Type B pancreatic cell (in vitro differentiated cells): ENCODE data around the gene CCNA2. TPM values are rescaled to one million over a fixed set of nuclear protein-coding genes. Genes with fewer than 3 reads are reported as not detected.

Experiments used
- DNase-seq: peaks from one replicate; pipeline ENCODE4 v3.0.0; 2021; ENCODE audit warnings: mixed read lengths; ENCODE audit not compliant: unreplicated experiment; ENCODE audit errors: extremely low spot score
- H3K27ac Mint-ChIP-seq: 2 replicates; pipeline ENCODE4 v1.8.0; 2021; ENCODE audit warnings: mild to moderate bottlenecking, mixed read lengths
- H3K27me3 Mint-ChIP-seq: 2 replicates; pipeline ENCODE4 v1.8.0; 2021; ENCODE audit warnings: mixed read lengths
- H3K36me3 Mint-ChIP-seq: 2 replicates; pipeline ENCODE4 v1.8.0; 2021; ENCODE audit warnings: mixed read lengths
- H3K4me1 Mint-ChIP-seq: one replicate; pipeline ENCODE4 v1.8.0; 2021; ENCODE audit warnings: mixed read lengths; ENCODE audit not compliant: unreplicated experiment
- H3K4me3 Mint-ChIP-seq: 2 replicates; pipeline ENCODE4 v1.8.0; 2021; ENCODE audit warnings: mild to moderate bottlenecking, mixed read lengths
- H3K9me3 Mint-ChIP-seq: 2 replicates; pipeline ENCODE4 v1.8.0; 2021; ENCODE audit warnings: mixed read lengths
- CTCF ChIP-seq: fragments of 200-600 bp; sonication (generic); conservative IDR thresholded peaks from 2 replicates; pipeline ENCODE4 v1.5.0; 2021; ENCODE audit warnings: antibody characterized with exemption, mild to moderate bottlenecking
- total RNA-seq: library from RNA; stranded (reverse); gene quantifications from 2 replicates; pipeline ENCODE4 v1.2.1, GENCODE V29; 2021; ENCODE audit warnings: low replicate concordance

Gene CCNA2
- total RNA-seq, 1 donor from 2014 or later, result 48.1 TPM

- no peak overlapping the region for H3K4me3 Mint-ChIP-seq
- no peak for DNase-seq
- peaks cover 8% of the 10 kb centered on the region for H3K4me1 Mint-ChIP-seq
- TF ChIP-seq CTCF, result no peak
- peaks cover 10% of the 10 kb centered on the region for H3K36me3 Mint-ChIP-seq
- no peaks in the 10 kb centered on the region for H3K9me3 Mint-ChIP-seq
- no peak overlapping the region for H3K27ac Mint-ChIP-seq
- no peaks in the 10 kb centered on the region for H3K27me3 Mint-ChIP-seq
These were observed 5.5 kb downstream of the CCNA2 start for GRCh38 chr4:121818215-121818614.

- H3K4me3 Mint-ChIP-seq, result no peak overlapping the region
- H3K36me3 Mint-ChIP-seq, result peaks cover 10% of the 10 kb centered on the region
- no peaks in the 10 kb centered on the region for H3K27me3 Mint-ChIP-seq
- no peak for TF ChIP-seq CTCF
- peaks cover 5% of the 10 kb centered on the region for H3K4me1 Mint-ChIP-seq
- H3K9me3 Mint-ChIP-seq, result no peaks in the 10 kb centered on the region
- no peak for DNase-seq
- no peak overlapping the region for H3K27ac Mint-ChIP-seq
These were observed 6.0 kb downstream of the CCNA2 start for GRCh38 chr4:121817701-121818100.

GRCh38 chr4:121817006-121817405 lies 6.7 kb downstream of the CCNA2 start:
- Mint-ChIP-seq H3K27me3 (no peaks in the 10 kb centered on the region), H3K4me1 (no peaks in the 10 kb centered on the region), H3K27ac (no peak overlapping the region), H3K9me3 (no peaks in the 10 kb centered on the region), H3K36me3 (peaks cover 12% of the 10 kb centered on the region), H3K4me3 (no peak overlapping the region)
- no peak for TF ChIP-seq CTCF
- DNase-seq, result no peak

- Mint-ChIP-seq H3K4me3 (no peak overlapping the region), H3K9me3 (no peaks in the 10 kb centered on the region), H3K4me1 (no peaks in the 10 kb centered on the region), H3K27ac (no peak overlapping the region), H3K27me3 (no peaks in the 10 kb centered on the region), H3K36me3 (peaks cover 15% of the 10 kb centered on the region)
- DNase-seq, result no peak
- no peak for TF ChIP-seq CTCF
These were observed 8.9 kb downstream of the CCNA2 start for GRCh38 chr4:121814756-121815155.

GRCh38 chr4:121811122-121811521 lies 12.6 kb downstream of the CCNA2 start:
- no peak overlapping the region for H3K4me3 Mint-ChIP-seq
- no peaks in the 10 kb centered on the region for H3K9me3 Mint-ChIP-seq
- DNase-seq, result no peak
- no peaks in the 10 kb centered on the region for H3K4me1 Mint-ChIP-seq
- no peak for TF ChIP-seq CTCF
- H3K36me3 Mint-ChIP-seq, result peaks cover 15% of the 10 kb centered on the region
- H3K27ac Mint-ChIP-seq, result no peak overlapping the region
- H3K27me3 Mint-ChIP-seq, result no peaks in the 10 kb centered on the region

GRCh38 chr4:121806411-121806810 lies 17.3 kb downstream of the CCNA2 start:
- Mint-ChIP-seq H3K36me3 (peaks cover 18% of the 10 kb centered on the region), H3K27ac (no peak overlapping the region), H3K4me3 (no peak overlapping the region), H3K9me3 (no peaks in the 10 kb centered on the region), H3K4me1 (peaks cover 13% of the 10 kb centered on the region), H3K27me3 (no peaks in the 10 kb centered on the region)
- DNase-seq, result no peak
- no peak for TF ChIP-seq CTCF
